ENCODE data around the gene ZMYND11.

DNA sequence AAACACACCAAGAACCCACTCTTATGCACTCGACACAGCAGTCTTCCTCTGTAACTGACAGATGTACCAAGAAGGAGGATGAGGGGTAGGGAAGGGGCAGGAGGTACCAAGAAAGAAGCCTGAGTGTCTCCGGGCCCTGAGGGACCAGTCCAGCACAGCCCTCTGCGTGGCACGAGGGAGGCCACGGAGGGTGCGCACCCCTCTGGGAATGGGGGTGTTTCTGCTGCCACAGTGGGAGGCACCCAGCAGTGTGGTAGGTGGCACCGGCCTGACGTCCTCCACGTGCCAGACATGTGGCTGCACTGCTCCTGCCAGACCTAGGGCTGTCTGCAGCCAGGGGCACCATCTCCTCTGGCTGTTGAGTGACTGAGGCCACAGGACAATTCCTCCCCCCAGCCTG lies 154.3 kb downstream of the ZMYND11 start:
- TF ChIP-seq POLR2AphosphoS5 (IDR thresholded peaks at IDR 0.05; ENCODE audit: low read depth, low read length), result no peak
- TF ChIP-seq, protein P1, sequence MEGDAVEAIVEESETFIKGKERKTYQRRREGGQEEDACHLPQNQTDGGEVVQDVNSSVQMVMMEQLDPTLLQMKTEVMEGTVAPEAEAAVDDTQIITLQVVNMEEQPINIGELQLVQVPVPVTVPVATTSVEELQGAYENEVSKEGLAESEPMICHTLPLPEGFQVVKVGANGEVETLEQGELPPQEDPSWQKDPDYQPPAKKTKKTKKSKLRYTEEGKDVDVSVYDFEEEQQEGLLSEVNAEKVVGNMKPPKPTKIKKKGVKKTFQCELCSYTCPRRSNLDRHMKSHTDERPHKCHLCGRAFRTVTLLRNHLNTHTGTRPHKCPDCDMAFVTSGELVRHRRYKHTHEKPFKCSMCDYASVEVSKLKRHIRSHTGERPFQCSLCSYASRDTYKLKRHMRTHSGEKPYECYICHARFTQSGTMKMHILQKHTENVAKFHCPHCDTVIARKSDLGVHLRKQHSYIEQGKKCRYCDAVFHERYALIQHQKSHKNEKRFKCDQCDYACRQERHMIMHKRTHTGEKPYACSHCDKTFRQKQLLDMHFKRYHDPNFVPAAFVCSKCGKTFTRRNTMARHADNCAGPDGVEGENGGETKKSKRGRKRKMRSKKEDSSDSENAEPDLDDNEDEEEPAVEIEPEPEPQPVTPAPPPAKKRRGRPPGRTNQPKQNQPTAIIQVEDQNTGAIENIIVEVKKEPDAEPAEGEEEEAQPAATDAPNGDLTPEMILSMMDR (IDR thresholded peaks at IDR 0.05), result no peak
- TF ChIP-seq, protein P2, sequence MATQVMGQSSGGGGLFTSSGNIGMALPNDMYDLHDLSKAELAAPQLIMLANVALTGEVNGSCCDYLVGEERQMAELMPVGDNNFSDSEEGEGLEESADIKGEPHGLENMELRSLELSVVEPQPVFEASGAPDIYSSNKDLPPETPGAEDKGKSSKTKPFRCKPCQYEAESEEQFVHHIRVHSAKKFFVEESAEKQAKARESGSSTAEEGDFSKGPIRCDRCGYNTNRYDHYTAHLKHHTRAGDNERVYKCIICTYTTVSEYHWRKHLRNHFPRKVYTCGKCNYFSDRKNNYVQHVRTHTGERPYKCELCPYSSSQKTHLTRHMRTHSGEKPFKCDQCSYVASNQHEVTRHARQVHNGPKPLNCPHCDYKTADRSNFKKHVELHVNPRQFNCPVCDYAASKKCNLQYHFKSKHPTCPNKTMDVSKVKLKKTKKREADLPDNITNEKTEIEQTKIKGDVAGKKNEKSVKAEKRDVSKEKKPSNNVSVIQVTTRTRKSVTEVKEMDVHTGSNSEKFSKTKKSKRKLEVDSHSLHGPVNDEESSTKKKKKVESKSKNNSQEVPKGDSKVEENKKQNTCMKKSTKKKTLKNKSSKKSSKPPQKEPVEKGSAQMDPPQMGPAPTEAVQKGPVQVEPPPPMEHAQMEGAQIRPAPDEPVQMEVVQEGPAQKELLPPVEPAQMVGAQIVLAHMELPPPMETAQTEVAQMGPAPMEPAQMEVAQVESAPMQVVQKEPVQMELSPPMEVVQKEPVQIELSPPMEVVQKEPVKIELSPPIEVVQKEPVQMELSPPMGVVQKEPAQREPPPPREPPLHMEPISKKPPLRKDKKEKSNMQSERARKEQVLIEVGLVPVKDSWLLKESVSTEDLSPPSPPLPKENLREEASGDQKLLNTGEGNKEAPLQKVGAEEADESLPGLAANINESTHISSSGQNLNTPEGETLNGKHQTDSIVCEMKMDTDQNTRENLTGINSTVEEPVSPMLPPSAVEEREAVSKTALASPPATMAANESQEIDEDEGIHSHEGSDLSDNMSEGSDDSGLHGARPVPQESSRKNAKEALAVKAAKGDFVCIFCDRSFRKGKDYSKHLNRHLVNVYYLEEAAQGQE (IDR thresholded peaks at IDR 0.05; ENCODE audit: insufficient read depth in 1 of 2, low read depth in 2 of 2, low read length in 1 of 2), result no peak

All from Panc1 (cell line).